B cell (primary cell): Measurements from ENCODE around the gene HOXB1.

ENCODE experiments used
- EZH2 ChIP-seq: IDR thresholded peaks from 2 replicates; pipeline ENCODE4 v1.6.1; 2012; ENCODE audit warnings: borderline replicate concordance, low read depth, mild to moderate bottlenecking, moderate library complexity, low read length; ENCODE audit not compliant: insufficient read depth, poor library complexity, severe bottlenecking
- TF ChIP-seq, protein P1 (sequence below): fragments of 200-600 bp; IDR thresholded peaks from one replicate; pipeline ENCODE4 v1.8.0; 2022; ENCODE audit warnings: antibody characterized with exemption, mild to moderate bottlenecking

DNA sequence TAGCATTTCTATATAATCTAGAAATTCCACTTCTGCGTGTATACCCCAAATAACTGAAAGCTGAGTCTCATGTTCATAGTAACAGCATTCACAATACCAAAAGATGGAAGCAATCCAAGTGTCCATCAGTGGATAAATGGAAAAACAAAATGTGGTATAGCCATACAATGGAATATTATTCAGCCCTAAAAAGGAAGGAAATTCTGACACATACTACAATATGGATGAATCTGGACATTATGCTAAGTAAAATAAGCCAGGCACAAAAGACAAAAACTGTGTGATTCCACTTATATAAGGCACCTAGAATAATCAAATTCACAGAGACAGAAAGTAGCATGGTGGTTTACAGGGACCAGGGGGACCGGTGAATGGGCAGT lies 20.4 kb downstream of the HOXB1 start:
- TF ChIP-seq, protein P1, sequence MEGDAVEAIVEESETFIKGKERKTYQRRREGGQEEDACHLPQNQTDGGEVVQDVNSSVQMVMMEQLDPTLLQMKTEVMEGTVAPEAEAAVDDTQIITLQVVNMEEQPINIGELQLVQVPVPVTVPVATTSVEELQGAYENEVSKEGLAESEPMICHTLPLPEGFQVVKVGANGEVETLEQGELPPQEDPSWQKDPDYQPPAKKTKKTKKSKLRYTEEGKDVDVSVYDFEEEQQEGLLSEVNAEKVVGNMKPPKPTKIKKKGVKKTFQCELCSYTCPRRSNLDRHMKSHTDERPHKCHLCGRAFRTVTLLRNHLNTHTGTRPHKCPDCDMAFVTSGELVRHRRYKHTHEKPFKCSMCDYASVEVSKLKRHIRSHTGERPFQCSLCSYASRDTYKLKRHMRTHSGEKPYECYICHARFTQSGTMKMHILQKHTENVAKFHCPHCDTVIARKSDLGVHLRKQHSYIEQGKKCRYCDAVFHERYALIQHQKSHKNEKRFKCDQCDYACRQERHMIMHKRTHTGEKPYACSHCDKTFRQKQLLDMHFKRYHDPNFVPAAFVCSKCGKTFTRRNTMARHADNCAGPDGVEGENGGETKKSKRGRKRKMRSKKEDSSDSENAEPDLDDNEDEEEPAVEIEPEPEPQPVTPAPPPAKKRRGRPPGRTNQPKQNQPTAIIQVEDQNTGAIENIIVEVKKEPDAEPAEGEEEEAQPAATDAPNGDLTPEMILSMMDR: no peak
- no peak for TF ChIP-seq EZH2
